ACC112 (cell line): ENCODE measurements around the gene MAP10.

Experiments
- H2AFZ ChIP-seq: fragments of 200-600 bp; sonication (generic); one replicate; pipeline ENCODE4 v1.6.0; 2017; ENCODE audit warnings: antibody characterized with exemption, low read length; ENCODE audit not compliant: unreplicated experiment
- H3K27ac ChIP-seq: fragments of 200-600 bp; sonication (generic); 2 replicates; pipeline ENCODE4 v1.5.1; 2014; ENCODE audit warnings: low read depth, mild to moderate bottlenecking, antibody characterized with exemption, low read length, moderate library complexity
- H3K27me3 ChIP-seq: fragments of 200-600 bp; sonication (generic); 2 replicates; pipeline ENCODE4 v1.6.1; 2014; ENCODE audit warnings: mild to moderate bottlenecking, antibody characterized with exemption, low read length, moderate library complexity, mixed read lengths; ENCODE audit not compliant: insufficient read depth
- H3K36me3 ChIP-seq: fragments of 200-600 bp; sonication (generic); 2 replicates; pipeline ENCODE4 v1.6.1; 2016; ENCODE audit warnings: mild to moderate bottlenecking, antibody characterized with exemption, low read length, moderate library complexity, mixed read lengths; ENCODE audit not compliant: insufficient read depth
- H3K4me1 ChIP-seq: fragments of 200-600 bp; sonication (generic); one replicate; pipeline ENCODE4 v1.6.1; 2016; ENCODE audit warnings: low read length, mixed read lengths; ENCODE audit not compliant: insufficient read depth, unreplicated experiment, control insufficient read depth
- H3K4me3 ChIP-seq: fragments of 200-600 bp; sonication (generic); 2 replicates; pipeline ENCODE4 v1.5.1; 2014; ENCODE audit warnings: mild to moderate bottlenecking, low read depth, low read length
- H3K79me2 ChIP-seq: fragments of 200-600 bp; sonication (generic); one replicate; pipeline ENCODE4 v1.6.0; 2016; ENCODE audit warnings: low read length; ENCODE audit not compliant: control insufficient read depth, unreplicated experiment, insufficient read depth

MAP10 gene

DNA sequence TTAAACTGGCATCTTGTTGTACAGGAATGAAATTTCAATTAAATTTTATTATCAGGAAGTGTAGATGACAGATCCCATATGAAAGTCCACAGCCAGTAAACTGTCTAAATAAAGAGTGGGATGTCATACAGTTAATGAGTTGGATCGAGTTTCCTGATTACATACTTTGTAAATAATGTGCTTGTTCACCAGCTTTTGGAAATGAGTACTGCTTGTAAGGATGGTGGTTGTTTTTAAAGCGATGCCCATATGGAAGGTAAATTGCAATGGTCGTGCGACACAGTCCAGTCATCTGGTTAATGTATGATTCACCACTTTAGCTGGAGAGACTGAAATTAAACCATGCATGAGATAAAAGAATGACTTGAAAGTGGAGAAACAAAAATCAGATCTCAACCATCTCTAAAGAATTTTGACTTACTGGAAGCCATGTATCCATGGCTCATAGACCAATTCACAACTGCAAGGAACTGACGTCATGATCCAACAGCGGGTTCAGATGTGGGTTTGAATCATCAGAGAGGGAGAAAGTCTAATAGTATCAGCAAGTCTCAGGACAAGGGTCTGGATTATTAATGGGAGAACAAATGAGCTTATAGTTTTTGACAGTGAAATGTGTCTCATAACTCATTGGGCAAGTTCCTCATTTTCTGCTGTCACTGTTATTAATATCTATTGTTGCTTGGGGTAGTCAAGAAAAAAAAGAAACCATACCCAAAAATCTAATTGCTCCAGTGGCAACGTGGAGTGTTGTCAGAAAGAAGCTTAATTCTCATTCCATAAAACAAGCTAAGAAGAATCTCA lies 49.0 kb downstream of the MAP10 start:
- no peak overlapping the region for H3K27ac ChIP-seq

DNA sequence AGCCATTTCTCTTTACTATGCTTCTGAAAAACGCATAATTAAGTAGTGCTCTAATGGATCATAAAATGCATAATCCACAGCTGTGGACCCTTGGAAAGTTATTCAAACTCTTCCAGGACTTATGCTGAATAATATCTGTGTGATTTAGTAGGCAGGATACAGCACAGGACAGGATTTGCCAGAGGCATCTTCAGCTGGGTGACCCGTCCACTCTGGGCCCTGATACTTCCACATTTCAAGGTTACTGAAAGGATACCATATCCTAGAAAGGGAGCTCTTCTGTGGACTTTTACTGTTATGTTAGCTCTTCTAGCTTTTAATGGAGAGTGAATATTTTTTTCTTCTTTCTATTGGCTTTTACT lies 49.6 kb downstream of the MAP10 start:
- no peaks in the 10 kb centered on the region for H3K4me1 ChIP-seq

More for the DNA sequence above, 49.0 kb downstream of the MAP10 start:
- Histone ChIP-seq H3K27me3 (no peaks in the 10 kb centered on the region), H3K4me1 (no peaks in the 10 kb centered on the region), H3K36me3 (no peaks in the 10 kb centered on the region), H3K79me2 (no peaks in the 10 kb centered on the region), H2AFZ (no peak overlapping the region), H3K4me3 (no peak overlapping the region)

DNA sequence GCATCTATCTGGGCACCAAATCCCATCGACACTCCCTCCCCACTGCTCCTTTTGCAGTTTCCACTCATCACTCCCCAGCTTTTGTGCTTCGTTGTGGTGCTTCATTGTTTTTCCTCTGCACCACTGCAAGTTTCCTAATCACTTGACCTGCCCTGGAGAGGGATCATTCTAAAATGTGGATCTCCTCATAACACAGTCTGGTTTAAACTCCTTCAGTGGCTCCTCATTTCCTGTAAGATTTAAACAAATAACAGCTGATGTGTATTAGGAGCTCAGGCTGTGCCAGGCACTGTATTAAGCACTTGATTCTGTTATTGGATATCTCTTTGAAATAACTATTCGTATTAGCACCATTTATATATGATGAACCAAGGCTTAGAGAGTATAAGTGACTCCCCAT lies 51.3 kb downstream of the MAP10 start:
- no peaks in the 10 kb centered on the region for H3K36me3 ChIP-seq
- no peaks in the 10 kb centered on the region for H3K4me1 ChIP-seq
- no peak overlapping the region for H2AFZ ChIP-seq

More for the DNA sequence above, 49.6 kb downstream of the MAP10 start:
- no peaks in the 10 kb centered on the region for H3K36me3 ChIP-seq
- no peak overlapping the region for H3K4me3 ChIP-seq
- H3K27me3 ChIP-seq, result peaks cover 4% of the 10 kb centered on the region; the same call in 1 of the 2 replicates
- H3K79me2 ChIP-seq, result no peaks in the 10 kb centered on the region
- H3K27ac ChIP-seq, result no peak overlapping the region
- H2AFZ ChIP-seq, result no peak overlapping the region

More for the DNA sequence above, 51.3 kb downstream of the MAP10 start:
- no peak overlapping the region for H3K27ac ChIP-seq
- no peaks in the 10 kb centered on the region for H3K79me2 ChIP-seq
- no peak overlapping the region for H3K4me3 ChIP-seq
- H3K27me3 ChIP-seq, result peaks cover 10% of the 10 kb centered on the region; the same call in 1 of the 2 replicates
